ENCODE results near the gene ERC2.

DNA sequence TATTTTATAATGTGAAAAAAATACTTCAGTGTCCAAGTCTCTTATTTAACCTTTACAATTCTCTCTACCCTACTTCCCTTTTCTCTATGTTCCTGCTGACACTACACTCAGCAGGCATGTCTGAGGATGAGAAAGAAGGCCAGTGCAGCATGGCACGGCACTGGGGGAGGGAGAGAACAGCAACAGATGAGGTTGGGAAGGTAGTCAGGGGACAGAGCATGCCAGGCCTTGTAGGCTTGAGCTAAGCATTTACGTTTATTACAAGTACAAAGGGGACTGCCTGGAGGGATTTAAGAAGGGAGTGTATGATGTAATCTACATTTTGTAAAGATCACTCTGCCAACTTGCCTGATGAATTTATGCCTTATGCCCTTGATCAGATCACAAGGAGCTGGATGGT, 863.9 kb downstream of the ERC2 start:
- TF ChIP-seq CTCF (IDR thresholded peaks at IDR 0.05) (no peak), POLR2A (IDR thresholded peaks at IDR 0.05) (no peak), EP300 (IDR thresholded peaks at IDR 0.05) (no peak)

Measured in ovary (tissue), 3 donors.